NCI-H748 treated with DMSO at 0.1 percent for 48 hours (cell line): Measurements from ENCODE around the gene ACAD8.
A peak's percentile ranks its signal among the peaks of the same experiment; 100 is the strongest.
"Not testable (repeated sequence)": the region's sequence is repeated elsewhere in the genome, so short reads cannot be mapped to it uniquely, and the experiment has no call there.

ENCODE experiments used
- DNase-seq: peaks from one replicate; lab custom pipeline; 2025; lab: John Stamatoyannopoulos, UW

ACAD8 gene

GRCh38 chr11:134240592-134240991, 12.8 kb upstream of the ACAD8 start:
- DNase-seq: no peak

GRCh38 chr11:134242376-134242775, 11.0 kb upstream of the ACAD8 start:
- DNase-seq: no peak

GRCh38 chr11:134243913-134244312, 9.5 kb upstream of the ACAD8 start:
- no peak for DNase-seq

- DNase-seq: no peak
Observed at GRCh38 chr11:134244593-134244992, 8.8 kb upstream of the ACAD8 start.

- no peak for DNase-seq
Observed at GRCh38 chr11:134245434-134245833, 7.9 kb upstream of the ACAD8 start.

- no peak for DNase-seq
Observed at GRCh38 chr11:134246100-134246499, 7.3 kb upstream of the ACAD8 start.

GRCh38 chr11:134246678-134247077, 6.7 kb upstream of the ACAD8 start:
- no peak for DNase-seq

- DNase-seq: no peak
Observed at GRCh38 chr11:134248910-134249480, 4.4 kb upstream of the ACAD8 start.

GRCh38 chr11:134250246-134250645, 3.1 kb upstream of the ACAD8 start:
- no peak for DNase-seq

- no peak for DNase-seq
Observed at GRCh38 chr11:134250675-134251074, 2.7 kb upstream of the ACAD8 start.

GRCh38 chr11:134252346-134253187, 801 bp upstream of the ACAD8 start:
- peak; percentile 49 for DNase-seq

GRCh38 chr11:134254433-134255183, 1.2 kb downstream of the ACAD8 start:
- DNase-seq: no peak

- not testable (repeated sequence) for DNase-seq
Observed at GRCh38 chr11:134255184-134255561, 1.8 kb downstream of the ACAD8 start.

- no peak for DNase-seq
Observed at GRCh38 chr11:134257101-134257500, 3.7 kb downstream of the ACAD8 start.

- DNase-seq: no peak
Observed at GRCh38 chr11:134258577-134258976, 5.2 kb downstream of the ACAD8 start.

GRCh38 chr11:134260503-134260902, 7.1 kb downstream of the ACAD8 start:
- DNase-seq: no peak

- DNase-seq: no peak
Observed at GRCh38 chr11:134260983-134261382, 7.6 kb downstream of the ACAD8 start.

- DNase-seq: no peak
Observed at GRCh38 chr11:134261626-134262488, 8.5 kb downstream of the ACAD8 start.

GRCh38 chr11:134264966-134265764, 11.8 kb downstream of the ACAD8 start:
- DNase-seq: no peak

GRCh38 chr11:134266440-134266839, 13.1 kb downstream of the ACAD8 start:
- DNase-seq: no peak

GRCh38 chr11:134266841-134267251, 13.5 kb downstream of the ACAD8 start:
- DNase-seq: no peak
